ENCODE results near the gene KDM7A. TPM values are rescaled to one million over a fixed set of nuclear protein-coding genes. Genes with fewer than 3 reads are reported as not detected.
"Not testable (repeated sequence)": the region's sequence is repeated elsewhere in the genome, so short reads cannot be mapped to it uniquely, and the experiment has no call there.

KDM7A gene
- total RNA-seq, 1 experiment from 2014 or later = 7.1 TPM

DNA sequence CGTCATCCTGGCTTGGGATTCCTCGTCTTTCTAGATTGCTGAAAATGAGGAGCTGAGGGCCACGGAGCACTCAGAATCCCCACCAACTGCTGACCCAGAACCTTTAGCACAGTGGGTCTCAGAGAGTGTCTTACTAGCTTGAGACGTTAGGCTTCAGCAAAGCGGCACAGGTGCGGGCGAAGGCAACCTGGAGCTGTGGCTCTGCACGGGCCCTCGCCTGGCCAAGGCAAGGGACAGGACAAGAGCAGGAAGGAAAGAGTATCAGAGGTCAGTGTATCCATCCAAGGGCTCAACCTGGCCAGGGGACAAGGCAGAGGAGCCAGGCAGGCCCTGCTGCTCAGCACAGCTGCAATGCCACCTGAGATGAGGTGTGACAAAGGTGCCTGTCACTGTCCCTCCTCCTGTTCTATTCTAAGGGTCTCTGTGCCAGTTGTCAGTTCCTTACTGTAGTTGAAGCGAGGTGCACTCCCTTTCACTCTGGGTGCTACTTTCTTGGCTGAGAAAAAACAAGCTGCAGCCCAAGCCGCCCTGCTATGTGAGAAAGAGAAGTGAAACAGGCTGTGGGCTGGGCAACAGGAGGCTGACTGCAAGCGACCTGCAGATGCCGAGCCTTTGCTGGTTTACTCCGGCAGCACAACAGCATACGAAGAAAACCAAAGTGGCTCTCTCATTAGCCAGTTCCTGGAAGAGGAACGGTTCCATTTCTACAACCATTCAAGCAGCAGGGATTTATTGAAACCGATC is 33.3 kb upstream of the KDM7A start:
- no peak for DNase-seq
- Histone ChIP-seq H3K27me3 (ENCODE audit: control insufficient read depth, insufficient read depth, low read length) (no peaks in the 10 kb centered on the region), H3K36me3 (replicated peaks; ENCODE audit: control insufficient read depth, insufficient read depth, low read length) (no peaks in the 10 kb centered on the region), H3K4me3 (ENCODE audit: insufficient read depth, low read depth, low read length) (no peak overlapping the region)

- no peaks in the 10 kb centered on the region for H3K36me3 ChIP-seq (replicated peaks; ENCODE audit: control insufficient read depth, insufficient read depth, low read length)
- H3K4me3 ChIP-seq (ENCODE audit: insufficient read depth, low read depth, low read length) = no peak overlapping the region
- no peak for DNase-seq
- no peaks in the 10 kb centered on the region for H3K27me3 ChIP-seq (ENCODE audit: control insufficient read depth, insufficient read depth, low read length)
These were observed 30.0 kb upstream of the KDM7A start for GRCh38 chr7:140206616-140207389.

DNA sequence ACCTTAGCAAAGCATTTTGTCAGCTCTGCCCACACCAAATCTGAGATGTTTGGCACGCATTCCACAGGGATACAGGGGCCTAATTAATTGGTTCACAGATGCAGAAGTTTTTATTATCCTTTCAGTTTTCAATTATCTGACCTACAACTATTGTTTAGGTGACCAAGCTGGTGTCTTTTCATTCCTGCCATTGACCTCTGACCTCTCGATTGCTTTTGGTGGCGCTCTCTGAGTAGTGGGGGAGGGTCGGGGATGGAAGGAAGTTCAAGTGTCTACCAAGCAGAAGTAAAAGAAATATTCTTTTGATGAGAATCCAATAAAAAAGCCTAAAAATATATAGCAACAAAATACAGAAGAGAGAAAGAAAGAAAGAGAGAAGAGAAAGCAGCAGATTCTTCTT is 28.8 kb upstream of the KDM7A start:
- H3K36me3 ChIP-seq (replicated peaks; ENCODE audit: control insufficient read depth, insufficient read depth, low read length) = no peaks in the 10 kb centered on the region
- H3K4me3 ChIP-seq (ENCODE audit: insufficient read depth, low read depth, low read length) = no peak overlapping the region
- H3K27me3 ChIP-seq (ENCODE audit: control insufficient read depth, insufficient read depth, low read length) = no peaks in the 10 kb centered on the region
- DNase-seq = no peak

- H3K4me3 ChIP-seq (ENCODE audit: insufficient read depth, low read depth, low read length) = no peak overlapping the region
- H3K27me3 ChIP-seq (ENCODE audit: control insufficient read depth, insufficient read depth, low read length) = no peaks in the 10 kb centered on the region
- DNase-seq = no peak
- no peaks in the 10 kb centered on the region for H3K36me3 ChIP-seq (replicated peaks; ENCODE audit: control insufficient read depth, insufficient read depth, low read length)
These were observed 26.8 kb upstream of the KDM7A start for GRCh38 chr7:140203556-140203955.

DNA sequence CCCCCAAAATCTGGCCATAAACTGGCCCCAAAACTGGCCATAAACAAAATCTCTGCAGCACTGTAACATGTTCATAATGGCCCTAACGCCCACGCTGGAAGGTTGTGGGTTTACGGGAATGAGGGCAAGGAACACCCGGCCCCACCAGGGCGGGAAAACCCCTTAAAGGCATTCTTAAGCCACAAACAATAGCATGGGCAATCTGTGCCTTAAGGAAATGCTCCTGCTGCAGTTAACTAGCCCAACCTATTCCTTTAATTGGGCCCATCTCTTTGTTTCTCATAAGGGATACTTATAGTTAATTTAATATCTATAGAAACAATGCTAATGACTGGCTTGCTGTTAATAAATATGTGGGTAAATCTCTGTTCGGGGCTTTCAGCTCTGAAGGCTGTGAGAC is 26.2 kb upstream of the KDM7A start:
- not testable (repeated sequence) for DNase-seq; H3K27me3 ChIP-seq (ENCODE audit: control insufficient read depth, insufficient read depth, low read length); H3K36me3 ChIP-seq (replicated peaks; ENCODE audit: control insufficient read depth, insufficient read depth, low read length); H3K4me3 ChIP-seq (ENCODE audit: insufficient read depth, low read depth, low read length)

- DNase-seq = no peak
- Histone ChIP-seq H3K27me3 (ENCODE audit: control insufficient read depth, insufficient read depth, low read length) (no peaks in the 10 kb centered on the region), H3K4me3 (ENCODE audit: insufficient read depth, low read depth, low read length) (no peak overlapping the region), H3K36me3 (replicated peaks; ENCODE audit: control insufficient read depth, insufficient read depth, low read length) (no peaks in the 10 kb centered on the region)
These were observed 24.6 kb upstream of the KDM7A start for GRCh38 chr7:140201393-140201792.

DNA sequence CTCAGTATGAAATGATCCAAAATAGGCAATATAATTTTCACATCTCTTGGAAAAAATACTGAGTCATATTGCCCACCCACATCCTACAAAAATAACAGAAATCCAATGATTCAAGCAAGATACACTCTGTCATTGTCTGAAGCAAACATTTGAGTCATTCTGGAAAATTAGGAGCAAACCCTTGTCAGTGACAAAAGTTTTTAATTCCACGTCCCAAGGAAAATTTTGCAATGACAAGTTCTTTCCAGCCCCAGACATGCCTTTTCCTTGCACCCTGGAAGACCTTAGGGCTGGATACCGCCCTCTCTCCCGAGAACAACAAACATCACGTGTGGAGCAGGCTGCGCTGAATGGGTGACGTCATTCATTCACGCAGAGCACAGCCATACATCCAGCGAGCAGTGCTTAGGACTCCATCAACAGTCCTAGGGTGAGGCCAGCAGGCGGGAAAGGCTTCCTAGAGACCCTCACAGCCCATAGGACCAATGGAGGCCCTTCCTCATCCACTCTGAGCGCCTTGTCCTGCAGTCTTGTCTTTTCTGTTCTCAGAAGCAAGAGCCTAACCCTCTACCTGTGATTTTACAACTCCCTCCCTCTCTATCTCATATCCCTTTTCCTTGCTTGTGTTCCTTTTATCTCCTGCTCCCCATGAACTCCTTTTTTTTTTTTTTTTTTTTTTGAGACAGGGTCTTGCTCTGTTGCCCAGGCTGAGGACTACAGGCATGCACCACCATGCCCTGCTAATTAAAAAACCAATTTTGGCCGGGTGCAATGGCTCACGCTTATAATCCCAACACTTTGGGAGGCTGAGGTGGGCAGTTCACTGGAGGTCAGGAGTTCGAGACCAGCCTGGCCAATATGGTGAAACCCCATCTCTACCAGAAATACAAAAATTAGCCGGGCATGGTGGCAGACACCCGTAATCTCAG is 23.5 kb upstream of the KDM7A start:
- Histone ChIP-seq H3K36me3 (replicated peaks; ENCODE audit: control insufficient read depth, insufficient read depth, low read length) (no peaks in the 10 kb centered on the region), H3K27me3 (ENCODE audit: control insufficient read depth, insufficient read depth, low read length) (no peaks in the 10 kb centered on the region), H3K4me3 (ENCODE audit: insufficient read depth, low read depth, low read length) (no peak overlapping the region)
- DNase-seq = no peak

DNA sequence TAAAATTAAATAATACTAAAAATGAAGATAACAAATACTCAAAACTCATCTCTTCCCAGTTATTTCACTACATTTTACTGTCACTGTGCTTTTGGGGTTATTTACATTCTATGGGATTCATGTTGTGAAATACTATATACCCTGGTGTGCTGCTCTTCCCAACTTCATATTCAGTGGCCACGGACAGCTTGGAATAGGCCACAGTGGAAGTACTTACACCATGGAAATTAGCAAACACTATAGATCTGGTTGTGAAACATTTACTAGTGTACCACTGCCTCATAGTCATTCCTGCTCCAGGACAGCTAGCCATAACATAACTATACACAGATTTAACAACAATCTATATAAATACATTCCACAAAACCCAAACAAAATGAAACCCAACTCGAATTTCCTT is 21.2 kb upstream of the KDM7A start:
- Histone ChIP-seq H3K27me3 (ENCODE audit: control insufficient read depth, insufficient read depth, low read length) (no peaks in the 10 kb centered on the region), H3K36me3 (replicated peaks; ENCODE audit: control insufficient read depth, insufficient read depth, low read length) (no peaks in the 10 kb centered on the region), H3K4me3 (ENCODE audit: insufficient read depth, low read depth, low read length) (no peak overlapping the region)
- DNase-seq = no peak

DNA sequence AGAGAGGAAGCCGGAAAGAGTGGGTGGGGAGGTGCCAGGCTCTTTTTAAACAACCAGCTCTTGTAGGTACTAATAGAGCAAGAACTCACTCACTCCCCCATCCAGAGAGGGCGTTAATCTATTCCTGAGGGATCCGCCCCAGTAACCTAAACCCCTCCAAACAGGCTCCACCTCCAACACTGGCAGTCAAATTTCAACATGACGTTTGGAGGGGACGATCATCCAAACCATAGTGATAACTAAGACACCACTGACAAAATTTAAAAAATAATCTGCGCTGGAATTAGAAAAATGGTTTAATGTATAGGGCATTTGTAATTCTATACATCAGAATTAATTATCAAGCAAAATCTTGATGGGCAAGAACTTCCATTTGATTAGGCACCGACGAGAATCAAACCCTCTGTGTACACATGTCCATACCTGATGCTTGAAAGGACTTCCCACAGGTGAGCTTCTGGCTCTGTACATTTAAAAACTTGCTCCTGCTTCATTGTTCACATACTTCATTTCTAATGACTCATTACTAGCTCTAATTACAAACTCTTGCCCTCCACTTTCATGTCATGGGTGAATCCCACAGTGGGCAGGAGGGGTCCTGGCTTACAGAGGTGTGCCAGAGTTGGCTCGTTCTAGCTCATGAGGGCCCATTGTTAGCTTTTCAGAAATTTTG is 20.6 kb upstream of the KDM7A start:
- DNase-seq = no peak
- Histone ChIP-seq H3K36me3 (replicated peaks; ENCODE audit: control insufficient read depth, insufficient read depth, low read length) (no peaks in the 10 kb centered on the region), H3K4me3 (ENCODE audit: insufficient read depth, low read depth, low read length) (no peak overlapping the region), H3K27me3 (ENCODE audit: control insufficient read depth, insufficient read depth, low read length) (no peaks in the 10 kb centered on the region)

DNA sequence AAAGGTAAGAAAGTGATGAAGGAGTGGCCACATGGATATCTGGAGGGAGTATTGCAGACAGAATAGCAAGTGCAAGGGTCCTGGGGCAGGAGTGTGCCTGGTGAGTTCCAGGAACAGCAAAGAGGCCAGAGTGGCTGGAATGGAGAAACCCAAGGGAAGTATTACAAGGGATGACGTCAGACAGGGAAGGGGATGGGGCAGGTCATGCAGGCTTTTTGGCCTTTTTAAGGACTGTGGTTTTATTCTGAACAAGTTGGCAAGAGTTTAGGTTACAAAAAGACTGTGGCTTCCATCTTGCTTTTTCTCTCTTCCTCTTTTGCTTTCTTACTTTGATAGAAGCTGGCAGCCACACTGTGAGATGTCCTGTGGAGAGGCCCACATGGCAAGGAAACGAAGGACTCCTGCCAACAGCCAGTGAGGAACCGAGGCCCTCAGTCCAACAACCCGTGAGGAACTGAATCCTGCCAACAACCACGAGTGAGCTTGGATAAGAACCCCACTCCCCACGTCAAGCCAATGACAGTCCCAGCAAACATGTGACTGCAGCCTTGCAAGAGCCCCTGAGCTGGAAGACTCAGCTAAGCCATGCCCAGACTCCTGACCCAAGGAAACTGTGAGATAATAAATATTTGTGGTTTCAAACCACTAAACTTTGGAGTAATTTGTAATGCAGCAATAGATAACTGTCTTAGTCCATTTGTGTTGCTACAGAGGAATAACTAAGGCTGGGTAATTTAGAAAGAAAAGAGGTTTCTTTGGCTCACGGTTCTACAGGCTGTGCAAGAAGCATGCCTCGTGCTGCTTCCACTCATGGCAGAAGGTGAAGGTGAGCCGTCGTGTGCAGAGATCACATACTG is 19.8 kb upstream of the KDM7A start:
- Histone ChIP-seq H3K4me3 (ENCODE audit: insufficient read depth, low read depth, low read length) (no peak overlapping the region), H3K36me3 (replicated peaks; ENCODE audit: control insufficient read depth, insufficient read depth, low read length) (no peaks in the 10 kb centered on the region), H3K27me3 (ENCODE audit: control insufficient read depth, insufficient read depth, low read length) (no peaks in the 10 kb centered on the region)
- no peak for DNase-seq

DNA sequence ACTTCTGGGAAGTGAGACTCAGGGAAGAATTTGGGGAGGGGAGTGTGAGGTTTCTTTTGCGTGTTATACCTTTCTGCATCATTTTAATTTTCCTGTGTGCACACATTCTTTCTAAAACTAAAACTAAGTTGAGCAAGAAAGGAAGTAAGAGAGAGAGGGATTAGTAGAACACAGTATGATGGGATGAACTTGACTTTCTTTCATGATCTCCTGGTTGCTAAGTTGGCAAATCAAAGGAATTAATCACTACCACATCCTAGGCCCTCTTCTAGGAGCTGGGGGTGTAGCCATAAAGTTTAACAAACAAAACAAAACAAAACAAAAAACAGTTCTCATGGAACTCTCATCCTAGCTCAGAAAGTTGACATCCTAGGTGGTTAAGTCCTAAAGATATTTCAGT is 19.1 kb upstream of the KDM7A start:
- Histone ChIP-seq H3K4me3 (ENCODE audit: insufficient read depth, low read depth, low read length) (no peak overlapping the region), H3K27me3 (ENCODE audit: control insufficient read depth, insufficient read depth, low read length) (no peaks in the 10 kb centered on the region), H3K36me3 (replicated peaks; ENCODE audit: control insufficient read depth, insufficient read depth, low read length) (no peaks in the 10 kb centered on the region)
- DNase-seq = no peak

- DNase-seq = no peak
- Histone ChIP-seq H3K36me3 (replicated peaks; ENCODE audit: control insufficient read depth, insufficient read depth, low read length) (no peaks in the 10 kb centered on the region), H3K4me3 (ENCODE audit: insufficient read depth, low read depth, low read length) (no peak overlapping the region), H3K27me3 (ENCODE audit: control insufficient read depth, insufficient read depth, low read length) (no peaks in the 10 kb centered on the region)
These were observed 15.8 kb upstream of the KDM7A start for GRCh38 chr7:140192620-140193019.

GRCh38 chr7:140192176-140192575 is 15.4 kb upstream of the KDM7A start:
- DNase-seq = no peak

More at GRCh38 chr7:140192176-140192575, 15.4 kb upstream of the KDM7A start:
- no peaks in the 10 kb centered on the region for H3K27me3 ChIP-seq (ENCODE audit: control insufficient read depth, insufficient read depth, low read length)
- H3K4me3 ChIP-seq (ENCODE audit: insufficient read depth, low read depth, low read length) = no peak overlapping the region
- no peaks in the 10 kb centered on the region for H3K36me3 ChIP-seq (replicated peaks; ENCODE audit: control insufficient read depth, insufficient read depth, low read length)

Measured in H7 (cell line).